Activated naive CD8-positive, alpha-beta T cell treated with anti-CD3 and anti-CD28 coated beads, Interleukin-2, amount 10 ng/mL, durations not matched to agents 7 days and 5 days (primary cell): ENCODE results near the gene SCMH1. TPM values are rescaled to one million over a fixed set of nuclear protein-coding genes. Genes with fewer than 3 reads are reported as not detected.

Source experiments
- ATAC-seq: fragments of 150-1000 bp; cut with Tn5 transposase; one replicate; pipeline ENCODE4 v1.10.0; 2021; ENCODE audit warnings: low read depth, moderate library complexity
- POLR2A ChIA-PET: fragments of 350-600 bp; sonication (Branson Sonifier 250); formaldehyde crosslinking; loops from one replicate; lab custom pipeline; 2021; ENCODE audit warnings: antibody characterized with exemption; lab: Charles Lee
- DNase-seq: peaks from one replicate; pipeline ENCODE4 v3.0.0; 2021
- H3K27ac Mint-ChIP-seq: one replicate; pipeline ENCODE4 v1.8.0; 2022; ENCODE audit warnings: mild to moderate bottlenecking, mixed read lengths
- H3K27me3 Mint-ChIP-seq: one replicate; pipeline ENCODE4 v1.8.0; 2022; ENCODE audit warnings: mild to moderate bottlenecking, moderate library complexity, mixed read lengths
- H3K36me3 Mint-ChIP-seq: one replicate; pipeline ENCODE4 v1.8.0; 2021; ENCODE audit warnings: mild to moderate bottlenecking, mixed read lengths
- H3K4me1 Mint-ChIP-seq: one replicate; pipeline ENCODE4 v1.8.0; 2021; ENCODE audit warnings: mixed read lengths
- H3K4me3 Mint-ChIP-seq: one replicate; pipeline ENCODE4 v1.8.0; 2022; ENCODE audit warnings: mild to moderate bottlenecking, moderate library complexity, mixed read lengths
- H3K9me3 Mint-ChIP-seq: one replicate; pipeline ENCODE4 v1.8.0; 2021; ENCODE audit warnings: mixed read lengths
- total RNA-seq, 2 experiments: library from RNA; stranded (reverse); gene quantifications; one replicate each; pipeline ENCODE4 v1.2.3, GENCODE V29; 2021

The SCMH1 gene
- total RNA-seq, 2 experiments from 2014 or later = 24.2 to 25.5 TPM

DNA sequence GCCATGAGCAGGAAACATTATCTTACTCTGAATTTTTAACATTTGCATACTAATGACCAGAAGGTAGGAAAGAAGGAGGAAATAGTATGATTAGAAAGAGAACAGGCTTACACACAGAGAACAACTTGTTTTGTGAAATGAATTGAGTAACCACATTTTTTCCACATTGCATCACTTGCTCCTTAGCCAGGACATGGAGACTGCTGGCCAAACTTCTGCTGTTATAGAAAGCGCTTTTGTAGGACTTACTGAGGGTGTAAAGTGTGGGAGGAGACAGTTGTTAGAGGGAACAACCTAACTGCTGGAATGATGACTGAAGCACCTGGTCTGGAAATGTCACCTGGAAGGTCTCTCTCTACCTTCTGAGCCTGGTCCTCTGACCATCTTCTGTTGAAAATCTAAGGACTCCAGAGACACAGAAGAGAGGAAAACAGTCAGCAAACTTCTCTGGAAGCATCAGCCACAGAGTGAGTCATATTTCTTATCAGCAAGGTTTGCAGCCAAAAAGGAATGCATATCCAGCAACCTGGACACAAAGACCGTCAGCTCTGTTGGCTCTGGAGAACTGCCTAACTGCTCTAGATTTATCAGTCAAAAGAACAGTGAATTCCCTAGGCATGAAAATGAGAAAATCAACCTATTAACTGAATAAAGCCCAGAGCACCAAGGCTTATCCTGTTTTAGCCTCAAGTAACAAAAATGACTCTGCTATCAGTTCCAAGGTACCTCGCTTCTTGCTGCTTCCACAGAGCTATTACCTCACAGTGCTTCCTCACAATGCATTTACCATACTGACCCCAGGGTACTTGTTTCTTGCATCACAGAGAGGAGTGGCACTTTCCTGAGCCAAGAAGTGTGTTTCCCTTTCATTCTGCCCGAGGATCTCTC, 132.6 kb downstream of the SCMH1 start:
- Mint-ChIP-seq H3K36me3 (peaks cover 12% of the 10 kb centered on the region), H3K4me3 (no peak overlapping the region), H3K4me1 (no peaks in the 10 kb centered on the region), H3K27ac (no peak overlapping the region), H3K27me3 (no peaks in the 10 kb centered on the region), H3K9me3 (no peaks in the 10 kb centered on the region)
- POLR2A ChIA-PET = no interaction called here
- ATAC-seq = no peak
- no peak for DNase-seq

- Mint-ChIP-seq H3K4me1 (no peaks in the 10 kb centered on the region), H3K27me3 (no peaks in the 10 kb centered on the region), H3K36me3 (peaks cover 10% of the 10 kb centered on the region), H3K9me3 (no peaks in the 10 kb centered on the region), H3K4me3 (no peak overlapping the region), H3K27ac (no peak overlapping the region)
- ATAC-seq (no peak), DNase-seq (no peak)
- POLR2A ChIA-PET = no interaction called here
Measured at GRCh38 chr1:41108696-41109275, 133.3 kb downstream of the SCMH1 start.

DNA sequence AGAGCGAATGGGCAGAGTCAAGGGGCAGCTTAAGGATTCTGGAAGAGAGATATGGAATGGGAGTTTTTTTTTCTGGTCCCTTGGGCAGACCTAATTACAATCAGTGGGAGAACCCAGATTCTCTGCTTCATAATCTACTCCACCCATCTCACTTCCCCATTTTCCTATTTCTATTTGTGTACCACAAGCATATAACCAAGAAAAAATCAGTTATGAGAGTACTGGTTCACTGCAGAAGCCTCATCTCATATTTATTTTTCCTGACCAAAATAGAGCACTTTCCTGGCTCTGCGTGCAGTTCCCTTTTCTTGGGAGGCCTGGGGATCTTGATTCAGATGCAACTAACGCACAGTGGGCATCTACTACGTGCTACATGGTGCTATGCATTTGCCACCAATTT, 138.3 kb downstream of the SCMH1 start:
- POLR2A ChIA-PET = interaction anchor here (0.6 kb wide), 1 partner anchor 17 kb away, joined by 7 read pairs; no protein-coding TSS in a partner anchor
- H3K27ac Mint-ChIP-seq = no peak overlapping the region
- ATAC-seq = no peak

GRCh38 chr1:41102653-41103052, 139.5 kb downstream of the SCMH1 start:
- no peak for ATAC-seq
- Mint-ChIP-seq H3K27ac (no peak overlapping the region), H3K27me3 (no peaks in the 10 kb centered on the region), H3K9me3 (no peaks in the 10 kb centered on the region), H3K4me1 (no peaks in the 10 kb centered on the region), H3K4me3 (no peak overlapping the region), H3K36me3 (peaks cover 9% of the 10 kb centered on the region)
- POLR2A ChIA-PET = no interaction called here
- no peak for DNase-seq

More for the DNA sequence above, 138.3 kb downstream of the SCMH1 start:
- Mint-ChIP-seq H3K27me3 (no peaks in the 10 kb centered on the region), H3K4me3 (no peak overlapping the region), H3K4me1 (no peaks in the 10 kb centered on the region), H3K9me3 (no peaks in the 10 kb centered on the region), H3K36me3 (peaks cover 11% of the 10 kb centered on the region)
- no peak for DNase-seq

GRCh38 chr1:41101950-41102607, 140.0 kb downstream of the SCMH1 start:
- H3K9me3 Mint-ChIP-seq = no peaks in the 10 kb centered on the region
- H3K36me3 Mint-ChIP-seq = peaks cover 7% of the 10 kb centered on the region
- H3K4me1 Mint-ChIP-seq = no peaks in the 10 kb centered on the region
- DNase-seq (no peak), ATAC-seq (no peak)
- POLR2A ChIA-PET = no interaction called here
- H3K27me3 Mint-ChIP-seq = no peaks in the 10 kb centered on the region
- no peak overlapping the region for H3K4me3 Mint-ChIP-seq
- H3K27ac Mint-ChIP-seq = no peak overlapping the region

DNA sequence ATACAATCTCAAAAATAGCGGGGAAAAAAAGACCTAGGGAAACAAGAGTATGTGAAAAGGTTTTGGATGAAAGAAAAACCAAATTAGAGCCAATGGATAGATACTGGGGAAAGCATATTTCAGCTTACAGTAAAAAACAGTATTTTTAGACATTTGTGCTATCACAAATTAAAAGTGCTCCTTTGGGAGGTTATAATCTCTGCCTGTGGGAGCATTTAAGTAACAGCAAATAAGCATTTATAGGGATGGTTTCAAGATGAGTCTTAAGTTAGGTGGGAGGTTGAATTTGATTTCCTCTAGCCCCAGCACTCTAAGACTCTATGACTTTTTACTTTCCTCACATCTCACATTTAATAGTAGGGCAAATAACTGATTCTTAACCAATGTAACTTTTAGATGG, 141.0 kb downstream of the SCMH1 start:
- Mint-ChIP-seq H3K27me3 (no peaks in the 10 kb centered on the region), H3K9me3 (no peaks in the 10 kb centered on the region), H3K4me1 (no peaks in the 10 kb centered on the region), H3K36me3 (peaks cover 4% of the 10 kb centered on the region), H3K4me3 (no peak overlapping the region), H3K27ac (no peak overlapping the region)
- POLR2A ChIA-PET = no interaction called here
- ATAC-seq (no peak), DNase-seq (no peak)

GRCh38 chr1:41100170-41100569, 141.9 kb downstream of the SCMH1 start:
- Mint-ChIP-seq H3K9me3 (no peaks in the 10 kb centered on the region), H3K27ac (no peak overlapping the region), H3K36me3 (peaks cover 3% of the 10 kb centered on the region), H3K4me3 (no peak overlapping the region), H3K27me3 (no peaks in the 10 kb centered on the region), H3K4me1 (no peaks in the 10 kb centered on the region)
- POLR2A ChIA-PET = no interaction called here
- no peak for DNase-seq
- ATAC-seq = no peak

GRCh38 chr1:41098730-41099460, 143.2 kb downstream of the SCMH1 start:
- Mint-ChIP-seq H3K27me3 (no peaks in the 10 kb centered on the region), H3K4me1 (no peaks in the 10 kb centered on the region), H3K9me3 (no peaks in the 10 kb centered on the region), H3K27ac (no peak overlapping the region), H3K4me3 (no peak overlapping the region), H3K36me3 (peaks cover 3% of the 10 kb centered on the region)
- DNase-seq = no peak
- ATAC-seq = no peak
- POLR2A ChIA-PET = no interaction called here

DNA sequence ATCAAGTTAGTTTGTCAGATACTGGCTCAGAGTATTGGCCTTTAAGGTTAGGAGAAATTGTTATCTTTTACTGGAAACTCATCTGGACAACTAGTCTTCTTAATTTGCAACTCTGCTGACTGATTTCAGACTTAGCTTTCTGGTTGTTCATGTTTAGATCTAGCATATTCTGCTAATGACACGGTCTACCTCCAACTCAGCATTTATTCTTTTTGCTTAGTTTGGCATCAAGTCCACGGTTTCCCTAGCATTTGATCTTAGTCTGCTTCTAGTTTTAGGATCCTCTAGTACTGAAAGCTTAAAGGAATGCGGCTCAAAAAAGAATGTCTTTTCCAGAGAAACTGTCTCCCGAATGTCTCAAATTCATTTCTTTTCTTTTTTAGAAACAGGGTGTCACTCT, 145.0 kb downstream of the SCMH1 start:
- no peak overlapping the region for H3K27ac Mint-ChIP-seq
- no peaks in the 10 kb centered on the region for H3K27me3 Mint-ChIP-seq
- no peaks in the 10 kb centered on the region for H3K9me3 Mint-ChIP-seq
- POLR2A ChIA-PET = no interaction called here
- no peaks in the 10 kb centered on the region for H3K4me1 Mint-ChIP-seq
- H3K4me3 Mint-ChIP-seq = no peak overlapping the region
- no peak for DNase-seq
- no peak for ATAC-seq
- peaks cover 3% of the 10 kb centered on the region for H3K36me3 Mint-ChIP-seq

DNA sequence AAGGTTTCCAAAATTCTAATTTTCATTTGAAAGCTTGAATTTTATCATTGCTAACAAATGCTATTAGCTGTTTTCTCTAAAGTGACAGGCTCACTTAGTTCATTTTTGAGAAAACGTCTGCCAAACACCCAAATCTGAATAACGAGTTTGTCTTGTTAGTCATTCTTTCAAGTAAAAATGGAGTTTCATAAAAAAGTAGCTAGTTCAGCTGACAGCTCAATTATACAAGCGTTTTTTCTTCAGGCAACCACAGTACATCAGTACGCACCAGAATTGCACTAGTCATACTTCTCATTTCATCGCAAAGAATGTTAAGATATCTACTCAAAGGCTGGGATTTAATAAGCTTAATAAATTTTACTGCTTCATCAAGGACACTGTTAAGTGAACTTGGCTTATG, 148.3 kb downstream of the SCMH1 start:
- POLR2A ChIA-PET = no interaction called here
- ATAC-seq = no peak
- no peak for DNase-seq
- Mint-ChIP-seq H3K4me1 (no peaks in the 10 kb centered on the region), H3K9me3 (peaks cover 1% of the 10 kb centered on the region), H3K27ac (no peak overlapping the region), H3K36me3 (peaks cover 10% of the 10 kb centered on the region), H3K4me3 (no peak overlapping the region), H3K27me3 (no peaks in the 10 kb centered on the region)

- H3K4me3 Mint-ChIP-seq = no peak overlapping the region
- POLR2A ChIA-PET = interaction anchor here (0.7 kb wide), 1 partner anchor 16 kb away, joined by 7 read pairs; no protein-coding TSS in a partner anchor
- no peaks in the 10 kb centered on the region for H3K27me3 Mint-ChIP-seq
- DNase-seq = no peak
- no peak overlapping the region for H3K27ac Mint-ChIP-seq
- no peak for ATAC-seq
- peaks cover 1% of the 10 kb centered on the region for H3K9me3 Mint-ChIP-seq
- H3K36me3 Mint-ChIP-seq = peaks cover 18% of the 10 kb centered on the region
- H3K4me1 Mint-ChIP-seq = no peaks in the 10 kb centered on the region
Measured at GRCh38 chr1:41086921-41087320, 155.2 kb downstream of the SCMH1 start.

- H3K9me3 Mint-ChIP-seq = peaks cover 3% of the 10 kb centered on the region
- no peaks in the 10 kb centered on the region for H3K27me3 Mint-ChIP-seq
- no peak overlapping the region for H3K4me3 Mint-ChIP-seq
- POLR2A ChIA-PET = no interaction called here
- no peak for DNase-seq
- ATAC-seq = no peak
- H3K4me1 Mint-ChIP-seq = no peaks in the 10 kb centered on the region
- peaks cover 7% of the 10 kb centered on the region for H3K36me3 Mint-ChIP-seq
- H3K27ac Mint-ChIP-seq = no peak overlapping the region
Measured at GRCh38 chr1:41078616-41079015, 163.5 kb downstream of the SCMH1 start.

DNA sequence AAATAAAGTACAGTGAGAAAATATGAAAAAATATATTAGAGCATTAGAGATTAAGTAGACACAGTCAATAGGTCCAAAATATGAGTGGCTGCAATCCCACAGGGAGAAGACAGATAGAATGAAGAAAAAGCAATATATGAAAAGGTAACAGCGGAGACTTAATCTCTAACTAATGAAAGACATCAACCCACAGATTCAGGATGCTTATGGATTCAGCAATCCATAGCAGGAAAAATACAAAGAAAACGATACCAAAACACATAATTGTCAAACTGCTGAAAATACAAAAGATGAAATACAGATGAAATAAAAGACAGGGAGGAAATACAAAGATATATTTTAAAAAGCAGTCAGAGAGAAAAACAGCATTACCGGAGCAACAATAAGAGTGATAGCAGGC, 163.9 kb downstream of the SCMH1 start:
- no peak overlapping the region for H3K4me3 Mint-ChIP-seq
- H3K36me3 Mint-ChIP-seq = peaks cover 8% of the 10 kb centered on the region
- POLR2A ChIA-PET = no interaction called here
- peaks cover 3% of the 10 kb centered on the region for H3K9me3 Mint-ChIP-seq
- H3K27ac Mint-ChIP-seq = no peak overlapping the region
- ATAC-seq (no peak), DNase-seq (no peak)
- no peaks in the 10 kb centered on the region for H3K4me1 Mint-ChIP-seq
- no peaks in the 10 kb centered on the region for H3K27me3 Mint-ChIP-seq
